Measurements from ENCODE around the gene MTFR1L. TPM values are rescaled to one million over a fixed set of nuclear protein-coding genes. Genes with fewer than 3 reads are reported as not detected.

MTFR1L gene
- total RNA-seq, 5 donors from 2014 or later (not counting 1 experiment from before 2014, with no cell fraction given) = 39.6 to 48.1 (median 41.6) TPM

DNA sequence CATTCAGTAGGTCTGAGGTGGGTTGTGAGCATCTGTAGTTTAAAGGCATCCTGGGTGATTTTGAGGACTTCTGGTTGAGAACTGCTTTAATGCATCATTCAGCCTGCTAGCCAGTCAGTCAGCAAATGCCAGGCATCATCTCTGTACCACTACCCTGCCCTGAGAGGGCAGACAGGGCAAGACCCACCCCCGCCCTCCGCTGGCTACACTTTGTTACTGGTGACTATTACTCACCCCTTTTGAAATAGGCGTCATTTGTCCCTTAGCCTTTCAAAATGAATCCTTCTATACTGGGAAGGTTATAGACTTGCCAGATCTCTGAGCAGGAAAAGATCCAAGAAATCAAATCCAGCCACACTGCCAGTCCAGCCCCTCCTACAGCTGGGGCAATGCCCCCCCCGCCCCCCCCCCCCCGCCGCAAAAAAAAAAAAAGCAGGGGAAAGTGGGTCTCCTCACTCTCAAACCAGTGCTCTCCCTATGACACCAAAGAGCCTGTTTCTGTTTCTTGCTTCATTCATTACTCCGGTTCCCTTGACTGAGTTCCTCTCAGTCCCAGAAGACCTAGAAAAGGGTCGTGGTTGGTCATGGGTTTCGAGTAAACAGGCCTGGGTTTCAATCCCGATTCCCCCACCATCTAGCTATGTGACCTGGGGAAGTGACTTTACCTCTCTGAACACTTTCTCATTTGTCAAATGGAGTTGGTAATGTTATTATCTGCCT, 15.3 kb upstream of the MTFR1L start:
- Histone ChIP-seq H3K9me3 (no peaks in the 10 kb centered on the region), H3K27me3 (replicated peaks in 1 of 2; ENCODE audit: control insufficient read depth in 2 of 2, extremely low read depth in 1 of 2, insufficient read depth in 2 of 2, low read length in 1 of 2) (no peaks in the 10 kb centered on the region), H3K4me1 (ENCODE audit: control insufficient read depth in 1 of 2, extremely low read depth in 1 of 2, insufficient read depth in 2 of 2, low read length in 2 of 2) (peaks cover 7 to 34% of the 10 kb centered on the region in 2 experiments), H3K27ac (ENCODE audit: low read length) (no peak overlapping the region), H3K4me3 (ENCODE audit: control insufficient read depth in 1 of 2, extremely low read depth in 1 of 2, low read length in 1 of 2) (no peak overlapping the region), H3K36me3 (ENCODE audit: control insufficient read depth in 2 of 2, extremely low read depth in 1 of 2, insufficient read depth in 1 of 2, low read length in 1 of 2) (peaks cover 13 to 27% of the 10 kb centered on the region in 2 donors)
- Mint-ChIP-seq H3K4me1 (peaks cover 28 to 42% (median 35%) of the 10 kb centered on the region in 3 donors), H3K9me3 (no peaks in the 10 kb centered on the region), H3K27me3 (no peaks in the 10 kb centered on the region), H3K36me3 (peaks cover 14% of the 10 kb centered on the region), H3K27ac (no peak overlapping the region), H3K4me3 (no peak overlapping the region)
- 80% methylated on average over 1 of the region's 10 CpGs for WGBS (ENCODE audit: insufficient coverage)
- DNase-seq (no peak), ATAC-seq (replicated peaks in 1 of 4) (no peak)
- CTCF ChIA-PET = interaction anchor here in 1 of 2 donors (0.6 kb wide), 1 partner anchor 61 kb away, joined by 9 read pairs; no protein-coding TSS in a partner anchor
- POLR2A ChIA-PET = interaction anchor here in 1 of 2 donors (0.5 kb wide), 1 partner anchor 373 kb away, joined by 4 read pairs; no protein-coding TSS in a partner anchor

DNA sequence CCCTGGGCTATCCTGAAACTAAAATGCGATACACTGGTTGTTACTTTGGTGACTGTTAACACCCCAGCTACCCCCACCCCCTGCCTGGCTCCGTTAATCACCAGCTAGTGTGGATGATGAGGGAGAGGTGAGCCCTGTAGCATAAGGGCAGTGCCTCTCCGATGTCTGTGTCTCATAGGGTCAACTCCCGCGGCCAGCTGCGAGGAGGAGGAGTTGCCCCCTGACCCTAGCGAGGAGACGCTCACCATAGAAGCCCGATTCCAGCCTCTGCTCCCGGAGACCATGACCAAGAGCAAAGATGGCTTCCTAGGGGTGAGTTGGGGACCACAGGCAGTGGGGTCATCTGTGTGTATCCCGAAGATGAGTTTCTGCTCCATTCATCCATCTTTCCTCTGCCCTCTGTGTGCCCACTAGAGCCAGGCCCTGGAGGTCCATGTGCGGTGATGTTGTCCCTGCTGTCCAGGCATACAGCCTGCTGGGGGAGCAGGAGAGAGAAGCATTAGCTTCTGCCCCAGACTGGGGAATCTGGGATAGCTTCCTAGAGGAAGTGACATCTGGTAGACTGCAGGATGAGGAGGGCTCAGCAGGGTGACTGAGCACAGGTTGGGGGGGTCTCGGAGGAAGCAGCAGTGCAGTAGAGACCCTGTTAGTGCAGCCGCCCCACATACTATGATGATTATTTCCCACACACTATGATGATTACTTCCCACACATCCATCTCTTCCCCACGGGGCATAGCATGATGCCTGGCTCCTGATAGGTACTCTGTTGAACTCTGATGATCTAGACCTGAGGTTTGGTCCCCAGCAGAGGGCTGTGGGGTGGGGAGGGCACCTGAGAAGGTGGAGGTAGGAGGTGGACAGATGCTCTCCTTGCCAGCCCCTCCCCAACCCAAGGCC, 14.5 kb upstream of the MTFR1L start:
- H3K27me3 ChIP-seq (replicated peaks in 1 of 2; ENCODE audit: control insufficient read depth in 2 of 2, extremely low read depth in 1 of 2, insufficient read depth in 2 of 2, low read length in 1 of 2) = no peaks in the 10 kb centered on the region
- no peak overlapping the region for H3K4me3 Mint-ChIP-seq
- ChIA-PET POLR2A (interaction anchor here in 1 of 2 donors (0.6 kb wide), 1 partner anchor 17 kb away, joined by 3 read pairs; no protein-coding TSS in a partner anchor), CTCF (no interaction called here)
- peaks cover 14% of the 10 kb centered on the region for H3K36me3 Mint-ChIP-seq
- no peak overlapping the region for H3K27ac ChIP-seq (ENCODE audit: low read length)
- no peak for ATAC-seq (replicated peaks in 1 of 4)
- H3K9me3 Mint-ChIP-seq = no peaks in the 10 kb centered on the region
- no peaks in the 10 kb centered on the region for H3K9me3 ChIP-seq
- H3K4me1 Mint-ChIP-seq = peaks cover 26 to 38% (median 31%) of the 10 kb centered on the region in 3 donors
- H3K27ac Mint-ChIP-seq = no peak overlapping the region
- peaks cover 20 to 34% of the 10 kb centered on the region in 2 donors for H3K36me3 ChIP-seq (ENCODE audit: control insufficient read depth in 2 of 2, extremely low read depth in 1 of 2, insufficient read depth in 1 of 2, low read length in 1 of 2)
- peaks cover 5 to 29% of the 10 kb centered on the region in 2 experiments for H3K4me1 ChIP-seq (ENCODE audit: control insufficient read depth in 1 of 2, extremely low read depth in 1 of 2, insufficient read depth in 2 of 2, low read length in 2 of 2)
- no peak for DNase-seq
- H3K27me3 Mint-ChIP-seq = no peaks in the 10 kb centered on the region
- H3K4me3 ChIP-seq (ENCODE audit: control insufficient read depth in 1 of 2, extremely low read depth in 1 of 2, low read length in 1 of 2) = no peak overlapping the region
- WGBS (ENCODE audit: insufficient coverage) = 100% methylated on average over 5 of the region's 15 CpGs

DNA sequence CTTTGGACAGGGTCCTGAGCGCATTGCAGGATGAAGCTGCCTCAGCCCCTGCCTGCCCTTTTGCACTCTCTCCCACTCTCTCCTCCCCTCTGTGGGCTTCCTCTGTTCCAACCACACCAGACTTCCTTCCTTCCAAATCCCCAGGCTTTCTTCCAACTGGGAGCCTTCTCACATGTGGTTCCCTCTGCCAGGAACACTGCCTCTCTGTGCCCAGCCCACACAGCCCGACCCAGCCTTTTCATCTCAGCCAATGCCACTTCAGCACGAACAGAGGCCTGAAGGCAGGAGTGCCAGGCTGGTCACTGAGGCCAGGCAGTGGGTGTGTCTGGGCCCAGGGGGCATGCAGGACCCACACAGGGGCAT, 13.9 kb upstream of the MTFR1L start:
- Histone ChIP-seq H3K9me3 (no peaks in the 10 kb centered on the region), H3K27ac (ENCODE audit: low read length) (no peak overlapping the region), H3K27me3 (replicated peaks in 1 of 2; ENCODE audit: control insufficient read depth in 2 of 2, extremely low read depth in 1 of 2, insufficient read depth in 2 of 2, low read length in 1 of 2) (no peaks in the 10 kb centered on the region), H3K4me1 (ENCODE audit: control insufficient read depth in 1 of 2, extremely low read depth in 1 of 2, insufficient read depth in 2 of 2, low read length in 2 of 2) (peaks cover 2 to 29% of the 10 kb centered on the region in 2 experiments), H3K36me3 (ENCODE audit: control insufficient read depth in 2 of 2, extremely low read depth in 1 of 2, insufficient read depth in 1 of 2, low read length in 1 of 2) (peaks cover 20 to 36% of the 10 kb centered on the region in 2 donors), H3K4me3 (ENCODE audit: control insufficient read depth in 1 of 2, extremely low read depth in 1 of 2, low read length in 1 of 2) (no peak overlapping the region)
- Mint-ChIP-seq H3K4me3 (no peak overlapping the region), H3K36me3 (peaks cover 14% of the 10 kb centered on the region), H3K4me1 (peaks cover 26 to 36% (median 32%) of the 10 kb centered on the region in 3 donors), H3K9me3 (no peaks in the 10 kb centered on the region), H3K27me3 (no peaks in the 10 kb centered on the region), H3K27ac (peak overlapping the region in 1 of 2 donors; percentile 16)
- CTCF ChIA-PET = no interaction called here
- ATAC-seq (replicated peaks in 1 of 4) = no peak
- 77% methylated on average over 3 of the region's 3 CpGs for WGBS (ENCODE audit: insufficient coverage)
- DNase-seq = no peak
- POLR2A ChIA-PET = interaction anchor here in 1 of 2 donors (0.6 kb wide), 1 partner anchor 16 kb away, joined by 3 read pairs; no protein-coding TSS in a partner anchor

GRCh38 chr1:25806418-25806817, 13.3 kb upstream of the MTFR1L start:
- H3K9me3 ChIP-seq = no peaks in the 10 kb centered on the region
- 94% methylated on average over 3 of the region's 4 CpGs for WGBS (ENCODE audit: insufficient coverage)
- no peak overlapping the region for H3K27ac Mint-ChIP-seq
- peaks cover 20 to 37% of the 10 kb centered on the region in 2 donors for H3K36me3 ChIP-seq (ENCODE audit: control insufficient read depth in 2 of 2, extremely low read depth in 1 of 2, insufficient read depth in 1 of 2, low read length in 1 of 2)
- no peaks in the 10 kb centered on the region for H3K27me3 ChIP-seq (replicated peaks in 1 of 2; ENCODE audit: control insufficient read depth in 2 of 2, extremely low read depth in 1 of 2, insufficient read depth in 2 of 2, low read length in 1 of 2)
- H3K4me1 ChIP-seq (ENCODE audit: control insufficient read depth in 1 of 2, extremely low read depth in 1 of 2, insufficient read depth in 2 of 2, low read length in 2 of 2) = peaks cover 0 to 27% of the 10 kb centered on the region in 2 experiments
- peaks cover 25 to 35% (median 32%) of the 10 kb centered on the region in 3 donors for H3K4me1 Mint-ChIP-seq
- no peaks in the 10 kb centered on the region for H3K9me3 Mint-ChIP-seq
- H3K4me3 Mint-ChIP-seq = no peak overlapping the region
- peaks cover 14% of the 10 kb centered on the region for H3K36me3 Mint-ChIP-seq
- no peak overlapping the region for H3K27ac ChIP-seq (ENCODE audit: low read length)
- no peak overlapping the region for H3K4me3 ChIP-seq (ENCODE audit: control insufficient read depth in 1 of 2, extremely low read depth in 1 of 2, low read length in 1 of 2)
- CTCF ChIA-PET = interaction anchor here in 1 of 2 donors (0.7 kb wide), 1 partner anchor 47 kb away, joined by 4 read pairs; no protein-coding TSS in a partner anchor
- POLR2A ChIA-PET = interaction anchor here in 1 of 2 donors (0.6 kb wide), 1 partner anchor 16 kb away, joined by 3 read pairs; no protein-coding TSS in a partner anchor
- no peak for ATAC-seq (replicated peaks in 1 of 4)
- no peak for DNase-seq
- H3K27me3 Mint-ChIP-seq = no peaks in the 10 kb centered on the region

- WGBS (ENCODE audit: insufficient coverage) = 97% methylated on average over 16 of the region's 20 CpGs
- H3K4me1 ChIP-seq (ENCODE audit: control insufficient read depth in 1 of 2, extremely low read depth in 1 of 2, insufficient read depth in 2 of 2, low read length in 2 of 2) = peaks cover 0 to 15% of the 10 kb centered on the region in 2 experiments
- Mint-ChIP-seq H3K4me3 (no peak overlapping the region), H3K36me3 (peaks cover 14% of the 10 kb centered on the region), H3K9me3 (no peaks in the 10 kb centered on the region), H3K27ac (peak overlapping the region in 1 of 2 donors; percentile 39), H3K27me3 (no peaks in the 10 kb centered on the region), H3K4me1 (peaks cover 16 to 23% (median 21%) of the 10 kb centered on the region in 3 donors)
- H3K36me3 ChIP-seq (ENCODE audit: control insufficient read depth in 2 of 2, extremely low read depth in 1 of 2, insufficient read depth in 1 of 2, low read length in 1 of 2) = peaks cover 20 to 40% of the 10 kb centered on the region in 2 donors
- DNase-seq (no peak), ATAC-seq (replicated peaks in 1 of 4) (no peak)
- H3K27me3 ChIP-seq (replicated peaks in 1 of 2; ENCODE audit: control insufficient read depth in 2 of 2, extremely low read depth in 1 of 2, insufficient read depth in 2 of 2, low read length in 1 of 2) = no peaks in the 10 kb centered on the region
- H3K27ac ChIP-seq (ENCODE audit: low read length) = no peak overlapping the region
- CTCF ChIA-PET = interaction anchor here in 1 of 2 donors (0.5 kb wide), 1 partner anchor 184 kb away, joined by 3 read pairs; no protein-coding TSS in a partner anchor
- H3K9me3 ChIP-seq = no peaks in the 10 kb centered on the region
- no peak overlapping the region for H3K4me3 ChIP-seq (ENCODE audit: control insufficient read depth in 1 of 2, extremely low read depth in 1 of 2, low read length in 1 of 2)
- POLR2A ChIA-PET = interaction anchor here in 1 of 2 donors (0.7 kb wide), 1 partner anchor 79 kb away, joined by 3 read pairs; no protein-coding TSS in a partner anchor
Observed at GRCh38 chr1:25807480-25808390, 12.0 kb upstream of the MTFR1L start.

All from T-cell (primary cell).